A673 (cell line): ENCODE results near the gene SKA1. TPM values are rescaled to one million over a fixed set of nuclear protein-coding genes. Genes with fewer than 3 reads are reported as not detected.

ENCODE experiments used
- BruUV-seq: library from RNA; stranded (reverse); fragments of 400-500 nt; replicated peaks from 2 replicates; lab custom pipeline; 2021; lab: Mats Ljungman, UMichigan
- CTCF ChIA-PET: fragments of 300-600 bp; sonication (Branson Sonifier 250); formaldehyde crosslinking; loops from one replicate; lab custom pipeline; 2022; ENCODE audit warnings: antibody characterized with exemption; lab: Charles Lee
- POLR2A ChIA-PET: fragments of 300-600 bp; sonication (Branson Sonifier 250); formaldehyde crosslinking; loops from one replicate; lab custom pipeline; 2022; ENCODE audit warnings: antibody characterized with exemption; ENCODE audit not compliant: low non-redundant PET; lab: Charles Lee
- DNase-seq: peaks from one replicate; pipeline ENCODE4 v3.0.0-alpha.2; 2015; ENCODE audit warnings: low spot score
- H3K27ac ChIP-seq: fragments of 200-600 bp; sonication (generic); 2 replicates; pipeline ENCODE4 v1.5.1; 2016; ENCODE audit warnings: mixed run types, low read depth, mild to moderate bottlenecking, mixed read lengths, antibody characterized with exemption, low read length; ENCODE audit not compliant: poor library complexity, severe bottlenecking
- H3K27me3 ChIP-seq: fragments of 200-600 bp; sonication (generic); replicated peaks from 2 replicates; pipeline ENCODE4 v1.6.1; 2017; ENCODE audit warnings: mixed run types, low read depth, mild to moderate bottlenecking, mixed read lengths, antibody characterized with exemption, low read length; ENCODE audit not compliant: insufficient read depth, poor library complexity
- H3K36me3 ChIP-seq: fragments of 200-600 bp; sonication (generic); 2 replicates; pipeline ENCODE4 v1.6.1; 2016; ENCODE audit warnings: mixed run types, mild to moderate bottlenecking, mixed read lengths, antibody characterized with exemption, low read length; ENCODE audit not compliant: insufficient read depth, poor library complexity, severe bottlenecking
- H3K4me1 ChIP-seq: fragments of 200-600 bp; sonication (generic); 2 replicates; pipeline ENCODE4 v1.6.1; 2017; ENCODE audit warnings: mixed run types, mild to moderate bottlenecking, mixed read lengths, antibody characterized with exemption, low read length; ENCODE audit not compliant: insufficient read depth, poor library complexity, severe bottlenecking
- H3K4me3 ChIP-seq: fragments of 200-600 bp; sonication (generic); 2 replicates; pipeline ENCODE4 v1.5.1; 2016; ENCODE audit warnings: low read depth, mixed run types, mild to moderate bottlenecking, mixed read lengths, low read length; ENCODE audit not compliant: poor library complexity, severe bottlenecking
- H3K9me3 ChIP-seq: fragments of 200-600 bp; sonication (generic); 2 replicates; pipeline ENCODE4 v1.6.1; 2016; ENCODE audit warnings: mixed run types, low read depth, mild to moderate bottlenecking, mixed read lengths, antibody characterized with exemption, low read length; ENCODE audit not compliant: poor library complexity, severe bottlenecking
- CTCF ChIP-seq: fragments of 300-800, 200-600 bp; sonication (generic); conservative IDR thresholded peaks from 2 replicates; pipeline ENCODE4 v1.5.1; 2017; ENCODE audit warnings: low read depth, mild to moderate bottlenecking, antibody characterized with exemption, low read length, moderate library complexity, mixed read lengths
- EZH2 ChIP-seq: fragments of 200-600 bp; sonication (generic); IDR thresholded peaks from 2 replicates; pipeline ENCODE4 v1.6.1; 2017; ENCODE audit warnings: borderline replicate concordance, low read depth, mild to moderate bottlenecking, mixed read lengths, antibody characterized with exemption, low read length; ENCODE audit not compliant: poor library complexity, severe bottlenecking
- intact Hi-C: fragments of 100-400 bp; cut with micrococcal nuclease; formaldehyde crosslinking; loops from one replicate; pipeline ENCODE4 v1.10.0; 2022; ENCODE audit not compliant: unreplicated experiment
- total RNA-seq: library from RNA; stranded (reverse); gene quantifications from 2 replicates; pipeline ENCODE4 v1.2.3, GENCODE V29; 2021

Gene SKA1
- total RNA-seq, 1 experiment from 2014 or later, result 41.8 TPM

GRCh38 chr18:50350699-50351098, 24.1 kb upstream of the SKA1 start:
- POLR2A ChIA-PET, result no interaction called here
- CTCF ChIA-PET, result no interaction called here
- Histone ChIP-seq H3K27ac (no peak overlapping the region), H3K4me1 (no peaks in the 10 kb centered on the region), H3K4me3 (no peak overlapping the region), H3K36me3 (no peaks in the 10 kb centered on the region), H3K9me3 (no peaks in the 10 kb centered on the region), H3K27me3 (peaks cover 42% of the 10 kb centered on the region)
- TF ChIP-seq EZH2 (no peak), CTCF (no peak)
- intact Hi-C loops, result loop anchor here (10.0 kb wide), 2 partner anchors 336 to 476 kb away; no protein-coding TSS in a partner anchor
- no peak for DNase-seq
- no TSS peak for BruUV-seq

- intact Hi-C loops, result loop anchor here (5.0 to 10.0 kb wide), 4 partner anchors 139 to 481 kb away; no protein-coding TSS in a partner anchor
- DNase-seq, result no peak
- no peak for TF ChIP-seq CTCF
- no peak for TF ChIP-seq EZH2
- ChIA-PET POLR2A (no interaction called here), CTCF (interaction anchor here (0.7 to 1.6 kb wide), 3 partner anchors 72 to 492 kb away, joined by 4 to 14 read pairs (median 9); no protein-coding TSS in a partner anchor)
- no TSS peak for BruUV-seq
- no peaks in the 10 kb centered on the region for H3K9me3 ChIP-seq
- H3K4me3 ChIP-seq, result no peak overlapping the region
- H3K27me3 ChIP-seq, result peaks cover 40% of the 10 kb centered on the region
- no peaks in the 10 kb centered on the region for H3K36me3 ChIP-seq
- no peak overlapping the region for H3K27ac ChIP-seq
- H3K4me1 ChIP-seq, result no peaks in the 10 kb centered on the region
Observed at GRCh38 chr18:50356036-50356945, 18.6 kb upstream of the SKA1 start.

GRCh38 chr18:50358844-50359243, 16.0 kb upstream of the SKA1 start:
- ChIA-PET CTCF (no interaction called here), POLR2A (no interaction called here)
- peaks cover 28% of the 10 kb centered on the region for H3K27me3 ChIP-seq
- no peak overlapping the region for H3K4me3 ChIP-seq
- no peaks in the 10 kb centered on the region for H3K4me1 ChIP-seq
- no peak overlapping the region for H3K27ac ChIP-seq
- H3K36me3 ChIP-seq, result no peaks in the 10 kb centered on the region
- DNase-seq, result no peak
- no peak for TF ChIP-seq CTCF
- TF ChIP-seq EZH2, result no peak
- intact Hi-C loops, result loop anchor here (5.0 to 10.0 kb wide), 4 partner anchors 142 to 484 kb away; no protein-coding TSS in a partner anchor
- H3K9me3 ChIP-seq, result no peaks in the 10 kb centered on the region
- BruUV-seq, result no TSS peak
